ENCODE data around the gene ZNF469. TPM values are rescaled to one million over a fixed set of nuclear protein-coding genes. Genes with fewer than 3 reads are reported as not detected.
"Not testable (repeated sequence)": the region's sequence is repeated elsewhere in the genome, so short reads cannot be mapped to it uniquely, and the experiment has no call there.

Gene ZNF469
- polyA plus RNA-seq, 3 donors: 0.91 to 1.0 (median 0.99) TPM

- no peak for DNase-seq (ENCODE audit: low read depth in 3 of 3, low spot score in 2 of 3)
Observed at GRCh38 chr16:88356727-88357199, 26.0 kb upstream of the ZNF469 start.

GRCh38 chr16:88357317-88358022, 25.3 kb upstream of the ZNF469 start:
- DNase-seq (ENCODE audit: low read depth in 3 of 3, low spot score in 2 of 3): no peak

- no peak for DNase-seq (ENCODE audit: low read depth in 3 of 3, low spot score in 2 of 3)
Observed at GRCh38 chr16:88358023-88358420, 24.7 kb upstream of the ZNF469 start.

- DNase-seq (ENCODE audit: low read depth in 3 of 3, low spot score in 2 of 3): no peak
Observed at GRCh38 chr16:88359008-88359407, 23.8 kb upstream of the ZNF469 start.

GRCh38 chr16:88360401-88360800, 22.4 kb upstream of the ZNF469 start:
- DNase-seq (ENCODE audit: low read depth in 3 of 3, low spot score in 2 of 3): not testable (repeated sequence)

- no peak for DNase-seq (ENCODE audit: low read depth in 3 of 3, low spot score in 2 of 3)
Observed at GRCh38 chr16:88360999-88361398, 21.8 kb upstream of the ZNF469 start.

- DNase-seq (ENCODE audit: low read depth in 3 of 3, low spot score in 2 of 3): no peak
Observed at GRCh38 chr16:88361775-88362174, 21.0 kb upstream of the ZNF469 start.

- DNase-seq (ENCODE audit: low read depth in 3 of 3, low spot score in 2 of 3): no peak
Observed at GRCh38 chr16:88363239-88363891, 19.4 kb upstream of the ZNF469 start.

GRCh38 chr16:88365244-88365865, 17.4 kb upstream of the ZNF469 start:
- no peak for DNase-seq (ENCODE audit: low read depth in 3 of 3, low spot score in 2 of 3)

- no peak for DNase-seq (ENCODE audit: low read depth in 3 of 3, low spot score in 2 of 3)
Observed at GRCh38 chr16:88366032-88366703, 16.6 kb upstream of the ZNF469 start.

- no peak for DNase-seq (ENCODE audit: low read depth in 3 of 3, low spot score in 2 of 3)
Observed at GRCh38 chr16:88366704-88367047, 16.1 kb upstream of the ZNF469 start.

- no peak for DNase-seq (ENCODE audit: low read depth in 3 of 3, low spot score in 2 of 3)
Observed at GRCh38 chr16:88367560-88367959, 15.2 kb upstream of the ZNF469 start.

- DNase-seq (ENCODE audit: low read depth in 3 of 3, low spot score in 2 of 3): no peak
Observed at GRCh38 chr16:88368036-88368435, 14.7 kb upstream of the ZNF469 start.

GRCh38 chr16:88368994-88369393, 13.8 kb upstream of the ZNF469 start:
- DNase-seq (ENCODE audit: low read depth in 3 of 3, low spot score in 2 of 3): no peak

GRCh38 chr16:88369447-88370008, 13.2 kb upstream of the ZNF469 start:
- DNase-seq (ENCODE audit: low read depth in 3 of 3, low spot score in 2 of 3): no peak

GRCh38 chr16:88370365-88370764, 12.4 kb upstream of the ZNF469 start:
- no peak for DNase-seq (ENCODE audit: low read depth in 3 of 3, low spot score in 2 of 3)

- no peak for DNase-seq (ENCODE audit: low read depth in 3 of 3, low spot score in 2 of 3)
Observed at GRCh38 chr16:88372522-88372921, 10.2 kb upstream of the ZNF469 start.

GRCh38 chr16:88373211-88373610, 9.5 kb upstream of the ZNF469 start:
- DNase-seq (ENCODE audit: low read depth in 3 of 3, low spot score in 2 of 3): no peak

- no peak for DNase-seq (ENCODE audit: low read depth in 3 of 3, low spot score in 2 of 3)
Observed at GRCh38 chr16:88373927-88374492, 8.7 kb upstream of the ZNF469 start.

GRCh38 chr16:88374736-88375135, 8.0 kb upstream of the ZNF469 start:
- DNase-seq (ENCODE audit: low read depth in 3 of 3, low spot score in 2 of 3): no peak
